ENCODE data around the gene ZKSCAN8.
"Not testable (repeated sequence)": the region's sequence is repeated elsewhere in the genome, so short reads cannot be mapped to it uniquely, and the experiment has no call there.

ZKSCAN8 gene

DNA sequence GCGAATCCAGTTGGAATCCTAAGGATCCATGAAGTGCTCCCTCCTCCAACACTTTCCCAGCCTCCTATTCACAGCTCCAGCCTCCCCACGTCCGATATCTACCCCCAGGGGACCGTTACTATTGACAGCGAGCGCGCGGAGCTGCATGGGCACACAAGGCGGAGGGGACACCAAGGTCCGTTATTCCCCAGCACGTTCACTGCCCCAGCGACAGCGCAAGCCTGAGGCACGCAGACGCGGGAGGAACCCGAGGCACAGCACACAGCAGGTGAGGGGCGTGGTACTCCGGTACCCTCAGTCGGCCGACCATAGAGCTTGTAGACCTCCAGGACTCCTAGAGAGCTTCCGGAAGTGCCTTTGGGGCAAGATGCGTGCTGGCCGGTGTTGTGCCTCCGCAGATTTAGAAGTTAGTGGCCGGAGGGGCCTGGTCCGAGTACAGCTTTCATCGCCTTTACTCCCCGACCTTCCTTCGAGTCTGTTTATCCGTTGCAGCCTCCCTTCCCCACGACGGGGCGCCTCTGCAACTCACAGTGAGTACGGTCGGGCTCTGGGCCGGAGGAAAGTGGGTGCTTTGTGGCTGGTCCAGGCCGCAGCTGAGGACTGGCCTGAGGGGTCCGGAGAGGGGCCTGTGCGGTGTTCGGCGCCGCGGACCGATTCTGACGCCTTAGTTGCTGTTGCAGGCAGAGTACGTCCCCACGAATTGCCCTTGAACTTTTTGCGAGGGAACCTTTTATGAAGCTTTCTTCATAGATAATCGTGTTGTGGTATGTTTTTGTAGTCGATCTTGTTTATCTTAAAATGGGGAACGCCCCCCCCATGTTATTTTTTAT lies at the start of gene ZKSCAN8:
ZKSCAN8 (plus strand) TSS at position 384 of the 830 bp plus-strand sequence. CDS start 6,525 bp downstream, outside the sequence.
- no peaks in the 10 kb centered on the region for H3K27me3 ChIP-seq (ENCODE audit: control insufficient read depth, insufficient read depth, low read length)
- H3K4me3 ChIP-seq (ENCODE audit: low read length) = peak within 1 kb of the TSS; percentile 91
- H3K9ac ChIP-seq (ENCODE audit: low read length) = peak within 1 kb of the TSS; percentile 90
- no peaks in the 10 kb centered on the region for H3K9me3 ChIP-seq (ENCODE audit: control insufficient read depth, low read length)
- peaks cover 14% of the 10 kb centered on the region for H3K4me1 ChIP-seq (ENCODE audit: control insufficient read depth, insufficient read depth, low read length)
- no peaks in the 10 kb centered on the region for H3K36me3 ChIP-seq (ENCODE audit: control insufficient read depth, insufficient read depth, low read length)

DNA sequence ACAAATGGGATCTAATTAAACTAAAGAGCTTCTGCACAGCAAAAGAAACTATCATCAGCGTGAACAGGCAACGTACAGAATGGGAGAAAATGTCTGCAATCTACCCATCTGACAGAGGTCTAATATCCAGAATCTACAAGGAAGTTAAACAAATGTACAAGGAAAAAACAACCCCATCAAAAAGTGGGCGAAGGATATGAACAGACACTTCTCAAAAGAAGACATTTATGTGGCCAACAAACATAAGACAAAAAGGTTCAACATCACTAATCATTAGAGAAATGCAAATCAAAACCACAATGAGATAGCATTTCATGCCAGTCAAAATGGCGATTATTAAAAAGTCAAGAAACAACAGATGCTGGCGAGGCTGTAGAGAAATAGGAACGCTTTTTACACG lies 39.5 kb upstream of the ZKSCAN8 start:
- H3K4me3 ChIP-seq (ENCODE audit: low read length); H3K9me3 ChIP-seq (ENCODE audit: control insufficient read depth, low read length); H3K4me1 ChIP-seq (ENCODE audit: control insufficient read depth, insufficient read depth, low read length); H3K36me3 ChIP-seq (ENCODE audit: control insufficient read depth, insufficient read depth, low read length); H3K9ac ChIP-seq (ENCODE audit: low read length); H3K27me3 ChIP-seq (ENCODE audit: control insufficient read depth, insufficient read depth, low read length): not testable (repeated sequence)

DNA sequence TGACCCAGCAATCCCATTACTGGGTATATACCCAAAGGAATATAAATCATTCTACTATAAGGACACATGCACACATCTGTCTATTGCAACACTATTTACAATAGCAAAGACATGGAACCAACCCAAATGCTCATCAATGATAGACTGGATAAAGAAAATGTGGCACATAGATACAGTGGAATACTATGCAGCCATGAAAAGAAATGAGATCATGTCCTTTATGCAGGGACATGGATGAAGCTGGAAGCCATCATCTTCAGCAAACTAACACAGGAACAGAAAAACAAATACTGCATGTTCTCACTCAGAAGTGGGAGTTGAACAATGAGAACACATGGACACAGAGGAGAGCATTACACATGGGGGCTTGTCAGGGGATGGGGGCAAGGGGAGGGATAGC lies 39.0 kb upstream of the ZKSCAN8 start:
- H3K9me3 ChIP-seq (ENCODE audit: control insufficient read depth, low read length); H3K4me3 ChIP-seq (ENCODE audit: low read length); H3K4me1 ChIP-seq (ENCODE audit: control insufficient read depth, insufficient read depth, low read length); H3K27me3 ChIP-seq (ENCODE audit: control insufficient read depth, insufficient read depth, low read length); H3K36me3 ChIP-seq (ENCODE audit: control insufficient read depth, insufficient read depth, low read length); H3K9ac ChIP-seq (ENCODE audit: low read length): not testable (repeated sequence)

GRCh38 chr6:28104392-28105244 lies 37.1 kb upstream of the ZKSCAN8 start:
- Histone ChIP-seq H3K27me3 (ENCODE audit: control insufficient read depth, insufficient read depth, low read length) (peaks cover 5% of the 10 kb centered on the region), H3K9ac (ENCODE audit: low read length) (peak overlapping the region; percentile 89), H3K9me3 (ENCODE audit: control insufficient read depth, low read length) (no peaks in the 10 kb centered on the region), H3K4me1 (ENCODE audit: control insufficient read depth, insufficient read depth, low read length) (no peaks in the 10 kb centered on the region), H3K36me3 (ENCODE audit: control insufficient read depth, insufficient read depth, low read length) (no peaks in the 10 kb centered on the region), H3K4me3 (ENCODE audit: low read length) (peak overlapping the region; percentile 72)

DNA sequence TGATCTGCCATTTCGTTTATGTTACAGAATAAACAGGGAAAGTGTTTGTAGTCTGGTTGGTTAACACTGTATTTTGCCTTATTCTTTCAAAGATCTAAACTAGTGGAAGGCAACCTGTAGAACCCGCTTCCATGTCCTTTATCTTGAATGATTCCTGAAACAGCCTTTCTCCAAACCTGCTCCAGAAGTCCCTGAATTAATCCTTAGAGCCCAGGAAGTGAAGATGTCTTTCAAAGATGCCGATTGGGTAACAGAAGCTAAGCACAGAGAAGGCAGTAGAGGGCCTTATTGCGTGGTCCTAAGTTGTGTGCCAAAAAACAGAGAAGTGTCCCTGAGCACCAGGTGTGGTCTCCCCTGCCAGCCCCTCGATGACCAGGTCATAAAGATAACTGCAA lies 36.4 kb upstream of the ZKSCAN8 start:
- H3K4me3 ChIP-seq (ENCODE audit: low read length) = peak overlapping the region; percentile 72
- no peaks in the 10 kb centered on the region for H3K9me3 ChIP-seq (ENCODE audit: control insufficient read depth, low read length)
- no peaks in the 10 kb centered on the region for H3K36me3 ChIP-seq (ENCODE audit: control insufficient read depth, insufficient read depth, low read length)
- no peaks in the 10 kb centered on the region for H3K4me1 ChIP-seq (ENCODE audit: control insufficient read depth, insufficient read depth, low read length)
- H3K27me3 ChIP-seq (ENCODE audit: control insufficient read depth, insufficient read depth, low read length) = peaks cover 5% of the 10 kb centered on the region
- H3K9ac ChIP-seq (ENCODE audit: low read length) = peak overlapping the region; percentile 89

DNA sequence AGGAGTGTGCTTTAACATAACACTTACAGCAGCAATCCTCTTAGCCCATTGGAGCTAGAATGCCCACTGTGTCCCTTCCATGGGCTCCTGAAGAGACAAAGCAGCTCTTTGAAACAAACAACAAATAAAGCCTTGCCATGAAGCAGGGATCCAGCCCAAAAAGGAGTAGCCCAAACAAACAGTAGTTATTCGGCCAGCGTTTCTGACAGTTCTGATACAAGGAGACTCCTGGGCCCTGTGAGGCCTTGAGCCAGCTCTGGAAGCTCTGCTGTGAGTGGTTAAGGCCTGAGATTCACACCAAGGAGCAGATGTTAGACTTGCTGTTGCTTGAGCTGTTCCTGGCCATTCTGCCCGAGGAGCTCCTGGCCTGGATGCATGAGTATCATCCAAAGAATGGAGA lies 34.2 kb upstream of the ZKSCAN8 start:
- no peak overlapping the region for H3K9ac ChIP-seq (ENCODE audit: low read length)

DNA sequence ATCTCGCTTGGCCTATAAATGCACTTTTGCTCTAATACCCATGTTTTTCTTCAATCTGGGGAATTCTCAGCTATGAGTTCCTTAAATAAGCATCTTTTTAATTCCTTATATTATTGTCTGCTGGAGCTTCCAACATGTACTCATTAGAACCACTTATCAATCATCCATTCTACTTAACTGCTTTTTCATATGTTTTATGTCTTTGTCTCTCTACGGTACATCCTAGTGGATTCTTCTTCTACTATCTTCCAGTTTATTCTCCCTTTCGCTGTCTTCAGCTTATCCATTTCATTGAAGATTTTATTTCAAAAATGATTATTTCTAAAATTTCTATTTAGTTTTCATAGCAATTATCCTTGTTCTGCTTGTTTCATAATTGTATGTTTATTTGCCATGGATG lies 29.7 kb upstream of the ZKSCAN8 start:
- H3K9ac ChIP-seq (ENCODE audit: low read length) = no peak overlapping the region

More for the DNA sequence above, 34.2 kb upstream of the ZKSCAN8 start:
- Histone ChIP-seq H3K27me3 (ENCODE audit: control insufficient read depth, insufficient read depth, low read length) (peaks cover 5% of the 10 kb centered on the region), H3K36me3 (ENCODE audit: control insufficient read depth, insufficient read depth, low read length) (no peaks in the 10 kb centered on the region), H3K9me3 (ENCODE audit: control insufficient read depth, low read length) (no peaks in the 10 kb centered on the region), H3K4me3 (ENCODE audit: low read length) (no peak overlapping the region), H3K4me1 (ENCODE audit: control insufficient read depth, insufficient read depth, low read length) (no peaks in the 10 kb centered on the region)

DNA sequence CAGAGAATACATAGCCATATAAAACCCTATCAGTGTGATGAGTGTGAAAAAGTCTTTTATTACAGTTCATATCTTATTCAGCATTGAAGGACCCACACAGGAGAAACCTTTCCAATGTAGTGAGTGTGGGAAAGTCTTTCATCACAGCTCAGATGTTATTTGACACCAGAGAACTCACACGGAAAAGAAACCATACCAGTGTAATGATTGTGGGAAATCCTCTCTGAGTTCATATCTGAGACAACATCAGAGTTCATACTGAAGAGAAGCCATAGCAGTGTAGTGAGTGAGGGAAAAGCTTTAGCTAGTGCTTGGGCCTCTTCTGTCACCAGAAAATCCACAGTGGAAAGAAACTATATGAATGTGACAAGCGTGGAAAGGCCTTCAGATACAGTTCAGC lies 25.9 kb upstream of the ZKSCAN8 start:
- Histone ChIP-seq H3K4me3 (ENCODE audit: low read length) (no peak overlapping the region), H3K4me1 (ENCODE audit: control insufficient read depth, insufficient read depth, low read length) (no peaks in the 10 kb centered on the region), H3K9me3 (ENCODE audit: control insufficient read depth, low read length) (no peaks in the 10 kb centered on the region), H3K36me3 (ENCODE audit: control insufficient read depth, insufficient read depth, low read length) (no peaks in the 10 kb centered on the region), H3K27me3 (ENCODE audit: control insufficient read depth, insufficient read depth, low read length) (no peaks in the 10 kb centered on the region), H3K9ac (ENCODE audit: low read length) (no peak overlapping the region)

More for the DNA sequence above, 29.7 kb upstream of the ZKSCAN8 start:
- Histone ChIP-seq H3K4me1 (ENCODE audit: control insufficient read depth, insufficient read depth, low read length) (no peaks in the 10 kb centered on the region), H3K27me3 (ENCODE audit: control insufficient read depth, insufficient read depth, low read length) (peaks cover 5% of the 10 kb centered on the region), H3K9me3 (ENCODE audit: control insufficient read depth, low read length) (no peaks in the 10 kb centered on the region), H3K36me3 (ENCODE audit: control insufficient read depth, insufficient read depth, low read length) (no peaks in the 10 kb centered on the region), H3K4me3 (ENCODE audit: low read length) (no peak overlapping the region)

GRCh38 chr6:28117386-28118050 lies 24.2 kb upstream of the ZKSCAN8 start:
- H3K4me3 ChIP-seq (ENCODE audit: low read length) = no peak overlapping the region
- H3K27me3 ChIP-seq (ENCODE audit: control insufficient read depth, insufficient read depth, low read length) = no peaks in the 10 kb centered on the region
- no peaks in the 10 kb centered on the region for H3K4me1 ChIP-seq (ENCODE audit: control insufficient read depth, insufficient read depth, low read length)
- no peaks in the 10 kb centered on the region for H3K36me3 ChIP-seq (ENCODE audit: control insufficient read depth, insufficient read depth, low read length)
- H3K9me3 ChIP-seq (ENCODE audit: control insufficient read depth, low read length) = no peaks in the 10 kb centered on the region
- no peak overlapping the region for H3K9ac ChIP-seq (ENCODE audit: low read length)

DNA sequence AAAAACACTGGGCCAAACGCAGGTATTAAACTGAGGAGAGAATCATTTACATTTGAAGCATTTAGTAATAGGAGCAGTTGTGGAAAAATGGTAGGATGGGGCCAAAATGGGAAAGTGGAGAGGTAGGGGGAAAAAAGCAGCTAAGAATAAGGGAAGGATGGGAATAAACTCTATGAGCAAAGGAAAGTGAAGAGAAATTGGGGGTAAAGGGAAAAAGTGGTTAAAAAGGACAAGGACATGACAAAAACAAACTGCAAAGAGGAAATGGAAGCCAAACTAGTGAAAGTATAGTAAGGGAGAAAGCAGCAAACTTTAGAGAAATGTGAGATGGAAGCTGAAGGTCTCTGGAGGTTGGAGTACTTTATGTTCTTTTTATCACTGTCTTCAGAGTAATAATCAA lies 23.5 kb upstream of the ZKSCAN8 start:
- Histone ChIP-seq H3K27me3 (ENCODE audit: control insufficient read depth, insufficient read depth, low read length) (no peaks in the 10 kb centered on the region), H3K4me1 (ENCODE audit: control insufficient read depth, insufficient read depth, low read length) (no peaks in the 10 kb centered on the region), H3K9me3 (ENCODE audit: control insufficient read depth, low read length) (no peaks in the 10 kb centered on the region), H3K9ac (ENCODE audit: low read length) (no peak overlapping the region), H3K4me3 (ENCODE audit: low read length) (no peak overlapping the region), H3K36me3 (ENCODE audit: control insufficient read depth, insufficient read depth, low read length) (no peaks in the 10 kb centered on the region)

DNA sequence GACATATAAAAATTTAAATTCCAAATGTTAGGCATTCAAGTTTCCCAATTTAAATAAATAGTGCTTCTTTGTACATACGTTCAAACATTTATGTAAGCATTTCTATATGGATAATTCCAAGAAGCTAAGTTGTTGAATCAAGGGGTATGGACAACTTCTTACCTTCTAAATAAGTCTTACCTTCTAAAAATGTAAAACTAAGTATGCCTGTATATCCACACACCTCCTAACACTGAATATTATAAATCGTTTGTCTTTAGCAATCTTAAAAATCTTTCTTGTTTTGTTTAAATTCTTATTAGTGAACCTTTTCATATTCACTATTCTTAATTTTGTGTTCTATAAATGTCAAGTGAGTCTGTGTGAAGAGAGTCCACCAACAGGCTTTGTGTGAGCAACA lies 19.8 kb upstream of the ZKSCAN8 start:
- H3K36me3 ChIP-seq (ENCODE audit: control insufficient read depth, insufficient read depth, low read length) = no peaks in the 10 kb centered on the region

DNA sequence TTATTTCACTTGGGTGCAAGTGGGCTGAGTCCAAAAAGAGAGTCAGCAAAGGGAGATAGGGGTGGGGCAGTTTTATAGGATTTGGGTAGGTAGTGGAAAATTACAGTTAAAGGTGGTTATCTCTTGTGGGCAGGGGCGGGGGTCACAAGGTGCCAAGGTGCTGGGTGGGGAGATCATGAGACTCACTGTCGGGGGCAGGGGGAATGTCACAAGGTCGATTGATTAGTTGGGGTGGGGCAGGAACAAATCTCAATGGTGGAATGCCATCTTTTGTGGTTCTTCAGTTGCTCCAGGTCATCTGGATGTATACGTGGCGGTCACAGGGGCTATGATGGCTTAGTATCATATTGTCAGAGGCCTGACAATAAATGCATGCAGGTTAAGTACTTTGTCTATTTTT lies 19.4 kb upstream of the ZKSCAN8 start:
- not testable (repeated sequence) for H3K9ac ChIP-seq (ENCODE audit: low read length); H3K4me1 ChIP-seq (ENCODE audit: control insufficient read depth, insufficient read depth, low read length); H3K27me3 ChIP-seq (ENCODE audit: control insufficient read depth, insufficient read depth, low read length); H3K4me3 ChIP-seq (ENCODE audit: low read length); H3K36me3 ChIP-seq (ENCODE audit: control insufficient read depth, insufficient read depth, low read length); H3K9me3 ChIP-seq (ENCODE audit: control insufficient read depth, low read length)

More for the DNA sequence above, 19.8 kb upstream of the ZKSCAN8 start:
- H3K27me3 ChIP-seq (ENCODE audit: control insufficient read depth, insufficient read depth, low read length) = no peaks in the 10 kb centered on the region
- H3K9ac ChIP-seq (ENCODE audit: low read length) = no peak overlapping the region
- H3K4me3 ChIP-seq (ENCODE audit: low read length) = no peak overlapping the region
- H3K4me1 ChIP-seq (ENCODE audit: control insufficient read depth, insufficient read depth, low read length) = no peaks in the 10 kb centered on the region
- H3K9me3 ChIP-seq (ENCODE audit: control insufficient read depth, low read length) = no peaks in the 10 kb centered on the region
